ENCODE data around the gene OR51V1.

- no peak for TF ChIP-seq CTCF (conservative IDR thresholded peaks at IDR 0.05; ENCODE audit: low read depth, low read length)
- TF ChIP-seq EZH2phosphoT487 (IDR thresholded peaks at IDR 0.05; ENCODE audit: borderline replicate concordance, low read length) = no peak
Observed at GRCh38 chr11:5171856-5172255, 28.6 kb downstream of the OR51V1 start.

All from PC-3 (cell line).